IMR-90 (cell line): ENCODE results near the gene PRM3. TPM values are rescaled to one million over a fixed set of nuclear protein-coding genes. Genes with fewer than 3 reads are reported as not detected.

ENCODE experiments used
- ATAC-seq: fragments of 200-7000 bp; cut with Tn5 transposase; 2 replicates; pipeline ENCODE4 v1.9.1; 2020; ENCODE audit warnings: low read depth, mild to moderate bottlenecking, moderate library complexity
- BruUV-seq: library from RNA; stranded (reverse); fragments of 400-500 nt; replicated peaks from 2 replicates; lab custom pipeline; 2021; lab: Mats Ljungman, UMichigan
- CTCF ChIA-PET: fragments of 300-600 bp; formaldehyde crosslinking; extraction: SDS; loops from one replicate; lab custom pipeline; 2021; ENCODE audit warnings: antibody characterized with exemption; lab: Yijun Ruan, JAX
- POLR2A ChIA-PET: fragments of 300-600 bp; sonication (Branson Sonifier 250); formaldehyde crosslinking; loops from one replicate; lab custom pipeline; 2022; ENCODE audit warnings: antibody characterized with exemption; ENCODE audit not compliant: unreplicated experiment; lab: Charles Lee
- DNase-seq: peaks from one replicate; pipeline ENCODE4 v3.0.0; 2013
- H2AFZ ChIP-seq: replicated peaks from 2 replicates; pipeline ENCODE3; 2013; ENCODE audit warnings: low read length, mild to moderate bottlenecking; ENCODE audit not compliant: poor library complexity
- H2AK5ac ChIP-seq: 2 replicates; pipeline ENCODE4 v1.6.1; 2013; ENCODE audit warnings: low read depth, low read length, inconsistent platforms
- H2AK9ac ChIP-seq: replicated peaks from 2 replicates; pipeline ENCODE3; 2013; ENCODE audit warnings: mild to moderate bottlenecking, low read depth, low read length, moderate library complexity; ENCODE audit not compliant: poor library complexity
- H2BK120ac ChIP-seq: 2 replicates; pipeline ENCODE4 v1.6.1; 2013; ENCODE audit warnings: low read depth, low read length, inconsistent platforms
- H2BK15ac ChIP-seq: 3 replicates; pipeline ENCODE4 v1.6.1; 2013; ENCODE audit warnings: low read depth, low read length, inconsistent platforms
- H2BK20ac ChIP-seq: 2 replicates; pipeline ENCODE4 v1.6.1; 2013; ENCODE audit warnings: low read depth, mild to moderate bottlenecking, inconsistent platforms, low read length, moderate library complexity
- H2BK5ac ChIP-seq: 2 replicates; pipeline ENCODE4 v1.6.1; 2013; ENCODE audit warnings: mild to moderate bottlenecking, low read depth, low read length, inconsistent platforms; ENCODE audit not compliant: poor library complexity, severe bottlenecking
- H3K14ac ChIP-seq: replicated peaks from 2 replicates; pipeline ENCODE4 v1.6.1; 2013; ENCODE audit warnings: low read depth, low read length, inconsistent platforms
- H3K18ac ChIP-seq: 2 replicates; pipeline ENCODE4 v1.6.1; 2013; ENCODE audit warnings: low read depth, low read length, control low read depth
- H3K23ac ChIP-seq: 2 replicates; pipeline ENCODE4 v1.6.1; 2013; ENCODE audit warnings: low read depth, low read length, inconsistent platforms
- H3K27ac ChIP-seq: 2 replicates; pipeline ENCODE4 v1.5.1; 2013; ENCODE audit warnings: mild to moderate bottlenecking, control low read depth, low read length; ENCODE audit not compliant: insufficient read depth
- H3K27me3 ChIP-seq: 2 replicates; pipeline ENCODE4 v1.6.1; 2013; ENCODE audit warnings: low read length; ENCODE audit not compliant: control insufficient read depth, insufficient read depth
- H3K36me3 ChIP-seq: 2 replicates; pipeline ENCODE4 v1.6.1; 2013; ENCODE audit warnings: low read length, mixed read lengths; ENCODE audit not compliant: control insufficient read depth, insufficient read depth
- H3K4ac ChIP-seq: 2 replicates; pipeline ENCODE4 v1.6.1; 2013; ENCODE audit warnings: low read depth, low read length, inconsistent platforms
- H3K4me1 ChIP-seq: 2 replicates; pipeline ENCODE4 v1.6.1; 2013; ENCODE audit warnings: low read length, mixed read lengths; ENCODE audit not compliant: control insufficient read depth, insufficient read depth
- H3K4me2 ChIP-seq: 2 replicates; pipeline ENCODE4 v1.6.1; 2013; ENCODE audit warnings: low read depth, mild to moderate bottlenecking, control low read depth, low read length, moderate library complexity
- H3K4me3 ChIP-seq: 2 replicates; pipeline ENCODE4 v1.5.1; 2013; ENCODE audit warnings: low read depth, mild to moderate bottlenecking, control low read depth, low read length, moderate library complexity; ENCODE audit not compliant: insufficient read depth
- H3K56ac ChIP-seq: 2 replicates; pipeline ENCODE4 v1.6.1; 2013; ENCODE audit warnings: low read length, inconsistent platforms; ENCODE audit not compliant: insufficient read depth; ENCODE audit errors: extremely low read depth
- H3K79me1 ChIP-seq, 2 experiments: 2 replicates each; pipeline ENCODE4 v1.6.1; 2013; ENCODE audit warnings: low read length in 2 of 2, inconsistent platforms in 1 of 2, low read depth in 1 of 2
- H3K9ac ChIP-seq: 2 replicates; pipeline ENCODE4 v1.6.1; 2013; ENCODE audit warnings: low read depth, low read length, control low read depth
- H3K9me1 ChIP-seq: 2 replicates; pipeline ENCODE4 v1.6.1; 2013; ENCODE audit warnings: low read length, inconsistent platforms; ENCODE audit not compliant: insufficient read depth
- H3K9me3 ChIP-seq: 2 replicates; pipeline ENCODE4 v1.6.1; 2013; ENCODE audit warnings: low read length; ENCODE audit not compliant: control insufficient read depth, insufficient read depth
- H4K20me1 ChIP-seq: 2 replicates; pipeline ENCODE4 v1.6.1; 2013; ENCODE audit warnings: low read length, inconsistent platforms; ENCODE audit not compliant: insufficient read depth
- H4K5ac ChIP-seq: 2 replicates; pipeline ENCODE4 v1.6.1; 2013; ENCODE audit warnings: mild to moderate bottlenecking, low read depth, low read length, control low read depth
- H4K8ac ChIP-seq, 2 experiments: 2 replicates each; pipeline ENCODE4 v1.6.1; 2013; ENCODE audit warnings: low read depth in 2 of 2, low read length in 2 of 2, control low read depth in 1 of 2, inconsistent platforms in 1 of 2
- H4K91ac ChIP-seq: 2 replicates; pipeline ENCODE4 v1.6.1; 2013; ENCODE audit warnings: low read depth, low read length, inconsistent platforms; ENCODE audit not compliant: insufficient read depth
- CEBPB ChIP-seq: IDR thresholded peaks from 2 replicates; pipeline ENCODE4 v1.6.1; 2012; ENCODE audit warnings: low read depth, low read length, improper control_type of control experiment
- RCOR1 ChIP-seq: IDR thresholded peaks from 2 replicates; pipeline ENCODE4 v1.6.1; 2012; ENCODE audit warnings: mild to moderate bottlenecking, low read length, improper control_type of control experiment; ENCODE audit not compliant: insufficient replicate concordance
- WGBS, 2 experiments: methylation state at CpG; one replicate each; pipeline versions ENCODE4 v1.1.5 to v1.1.7; 2013; ENCODE audit warnings: missing lambda C conversion rate in 2 of 2; ENCODE audit not compliant: insufficient read length in 1 of 2; ENCODE audit errors: extremely low coverage in 2 of 2; 5-methylcytosine and 5-hydroxymethylcytosine counted together
- dilution Hi-C: fragments of 300-500 bp; cut with HindIII; formaldehyde crosslinking; loops from one replicate; pipeline ENCODE4 v1.14.3; 2018; ENCODE audit warnings: low sequenced_read_pairs; ENCODE audit not compliant: unreplicated experiment
- in situ Hi-C: fragments of 300-500 bp; cut with MboI; formaldehyde crosslinking; loops from 3 replicates; pipeline ENCODE4 v1.14.3; 2019; ENCODE audit warnings: low sequenced_read_pairs, inconsistent platforms, mixed read lengths
- intact Hi-C: fragments of 100-400 bp; cut with micrococcal nuclease; formaldehyde crosslinking; loops from 2 replicates; pipeline ENCODE4 v1.10.0; 2022
- polyA plus RNA-seq, 3 experiments: library from polyadenylated mRNA; depleted of rRNA; stranded (reverse); fragments of >200 nt; gene quantifications; 2 replicates each; pipeline ENCODE4 v1.2.3, GENCODE V29; 2012; ENCODE audit warnings: low replicate concordance in 1 of 3
- total RNA-seq: library from RNA; depleted of rRNA; stranded (reverse); fragments of >200 nt; gene quantifications from 2 replicates; pipeline ENCODE4 v1.2.3, GENCODE V29; 2012

PRM3 gene
- total and polyA plus RNA-seq, 2 of the 4 experiments (the other 2 are of a cell fraction): not detected

DNA sequence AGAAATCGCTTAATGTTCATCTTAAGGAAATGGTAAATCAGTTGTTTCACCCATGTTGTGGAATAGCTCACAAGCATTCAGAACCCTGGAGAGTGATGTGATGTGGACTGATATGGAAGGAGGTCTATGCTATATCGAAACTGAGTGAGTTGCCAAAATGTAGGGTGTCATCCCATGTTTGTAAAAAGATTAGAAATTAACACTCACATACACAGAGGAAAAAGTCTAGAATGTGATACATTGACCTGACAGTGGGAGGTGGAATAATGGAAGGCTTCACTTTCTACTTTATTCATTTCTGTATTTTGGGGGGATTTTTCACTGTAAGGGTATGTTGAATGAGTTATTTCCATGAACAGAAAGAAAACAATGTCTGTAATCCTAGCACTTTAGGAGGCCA lies 12.4 kb upstream of the PRM3 start:
- H2BK20ac ChIP-seq: no peak overlapping the region
- H3K14ac ChIP-seq: no peak overlapping the region
- H3K4me2 ChIP-seq: no peak overlapping the region
- in situ Hi-C loops (no loop called here), dilution Hi-C loops (no loop called here), intact Hi-C loops (no loop called here)
- H2BK120ac ChIP-seq: no peak overlapping the region
- H3K79me1 ChIP-seq: no peaks in the 10 kb centered on the region
- H3K27me3 ChIP-seq: peaks cover 15% of the 10 kb centered on the region
- TF ChIP-seq RCOR1 (no peak), CEBPB (no peak)
- no peak overlapping the region for H3K18ac ChIP-seq
- H4K5ac ChIP-seq: no peak overlapping the region
- no peak overlapping the region for H4K8ac ChIP-seq
- H2BK15ac ChIP-seq: no peak overlapping the region
- no peaks in the 10 kb centered on the region for H3K9me3 ChIP-seq
- no peak for DNase-seq
- no peaks in the 10 kb centered on the region for H3K4me1 ChIP-seq
- no peak overlapping the region for H3K4ac ChIP-seq
- H3K9me1 ChIP-seq: no peaks in the 10 kb centered on the region
- H2AK5ac ChIP-seq: no peak overlapping the region
- 71% methylated on average over 1 of the region's 2 CpGs; no CpG with 5 or more reads in 1 of the 2 experiments for WGBS, 2 experiments
- H3K23ac ChIP-seq: no peak overlapping the region
- no peaks in the 10 kb centered on the region for H3K36me3 ChIP-seq
- CTCF ChIA-PET: no interaction called here
- H4K20me1 ChIP-seq: no peaks in the 10 kb centered on the region
- POLR2A ChIA-PET: no interaction called here
- no peak overlapping the region for H2AFZ ChIP-seq
- H2AK9ac ChIP-seq: no peak overlapping the region
- no peak overlapping the region for H3K56ac ChIP-seq
- H3K9ac ChIP-seq: no peak overlapping the region
- no peak overlapping the region for H3K27ac ChIP-seq
- no peak overlapping the region for H3K4me3 ChIP-seq
- ATAC-seq: no peak
- H2BK5ac ChIP-seq: no peak overlapping the region
- H4K91ac ChIP-seq: no peak overlapping the region
- no TSS peak for BruUV-seq
